OCI-LY3 (cell line): Measurements from ENCODE around the gene CGB2.

Experiments
- H2AFZ ChIP-seq: fragments of 200-600, 300-600 bp; shearing (Covaris generic); 2 replicates; pipeline ENCODE4 v1.6.0; 2014; ENCODE audit warnings: antibody characterized with exemption, low read depth, low read length
- H3K27ac ChIP-seq: fragments of 200-600, 300-600 bp; sonication (generic); 2 replicates; pipeline ENCODE4 v1.5.1; 2014; ENCODE audit warnings: mild to moderate bottlenecking, low read length, moderate library complexity, mixed read lengths
- H3K27me3 ChIP-seq: fragments of 200-600, 300-600 bp; sonication (generic); 2 replicates; pipeline ENCODE4 v1.6.1; 2014; ENCODE audit warnings: low read depth, low read length, mixed read lengths
- H3K36me3 ChIP-seq: fragments of 200-600, 300-600 bp; sonication (generic); replicated peaks from 2 replicates; pipeline ENCODE3; 2014; ENCODE audit warnings: low read depth, low read length, mixed read lengths
- H3K4me1 ChIP-seq: fragments of 300-600, 200-600 bp; sonication (generic); 2 replicates; pipeline ENCODE4 v1.6.1; 2014; ENCODE audit warnings: low read length, mixed read lengths
- H3K4me2 ChIP-seq: fragments of 200-600, 300-600 bp; sonication (generic); 2 replicates; pipeline ENCODE4 v1.6.1; 2014; ENCODE audit warnings: low read length, mixed read lengths
- H3K4me3 ChIP-seq: fragments of 300-600, 200-600 bp; sonication (generic); 2 replicates; pipeline ENCODE4 v1.5.1; 2014; ENCODE audit warnings: antibody characterized with exemption, mild to moderate bottlenecking, low read length, moderate library complexity
- H3K79me2 ChIP-seq: fragments of 300-600, 200-600 bp; shearing (Covaris generic); 2 replicates; pipeline ENCODE4 v1.6.1; 2014; ENCODE audit warnings: mild to moderate bottlenecking, low read length, mixed read lengths
- H3K9ac ChIP-seq: fragments of 300-600, 200-600 bp; shearing (Covaris generic); 2 replicates; pipeline ENCODE4 v1.6.0; 2014; ENCODE audit warnings: mild to moderate bottlenecking, low read length, moderate library complexity
- H3K9me3 ChIP-seq: fragments of 200-600, 300-600 bp; shearing (Covaris generic); 2 replicates; pipeline ENCODE4 v1.6.1; 2014; ENCODE audit warnings: low read length, mixed read lengths; ENCODE audit not compliant: insufficient read depth
- H4K20me1 ChIP-seq: fragments of 200-600, 300-600 bp; sonication (generic); 2 replicates; pipeline ENCODE4 v1.6.1; 2016; ENCODE audit warnings: low read length, mixed read lengths; ENCODE audit not compliant: insufficient read depth
- CTCF ChIP-seq: fragments of 200-600, 300-600 bp; sonication (generic); IDR thresholded peaks from 2 replicates; pipeline ENCODE4 v1.5.1; 2014; ENCODE audit warnings: antibody characterized with exemption, low read length, low read depth
- EZH2phosphoT487 ChIP-seq: fragments of 200-600 bp; shearing (Covaris generic); IDR thresholded peaks from 2 replicates; pipeline ENCODE4 v1.6.1; 2018; ENCODE audit warnings: antibody characterized with exemption, mixed run types, low read depth

CGB2 gene

GRCh38 chr19:48993175-48994034 is 38.3 kb upstream of the CGB2 start, which contains the start of the genes GYS1 and RUVBL2:
TSS of gene GYS1 (minus strand) at chr19:48993309. CDS start at chr19:48993112, 197 bp downstream.
TSS of gene RUVBL2 (plus strand) at chr19:48993887. CDS start at chr19:48993912, 25 bp downstream.
- Histone ChIP-seq H3K36me3 (peaks cover 7% of the 10 kb centered on the region), H3K9ac (peak within 1 kb of the TSS; percentile 84), H3K9me3 (no peaks in the 10 kb centered on the region), H3K79me2 (peaks cover 66% of the 10 kb centered on the region), H4K20me1 (peaks cover 11% of the 10 kb centered on the region), H3K4me1 (peaks cover 16% of the 10 kb centered on the region), H3K27ac (peak within 1 kb of the TSS; percentile 79), H2AFZ (0 out of 2 replicates have a peak within 1 kb of the TSS, but pooled peaks have one; percentile 29), H3K4me2 (peak within 1 kb of the TSS; percentile 93), H3K27me3 (no peaks in the 10 kb centered on the region), H3K4me3 (peak within 1 kb of the TSS; percentile 85)
- no peak for TF ChIP-seq EZH2phosphoT487
- TF ChIP-seq CTCF, result peak; percentile 74

- Histone ChIP-seq H3K9me3 (no peaks in the 10 kb centered on the region), H3K9ac (peak overlapping the region; percentile 83), H3K79me2 (peaks cover 66% of the 10 kb centered on the region), H3K4me1 (peaks cover 16% of the 10 kb centered on the region), H3K27ac (peak overlapping the region; percentile 79), H2AFZ (no peak overlapping the region), H3K36me3 (peaks cover 7% of the 10 kb centered on the region), H4K20me1 (peaks cover 11% of the 10 kb centered on the region), H3K27me3 (no peaks in the 10 kb centered on the region), H3K4me3 (peak overlapping the region; percentile 85), H3K4me2 (peak overlapping the region; percentile 80)
- TF ChIP-seq CTCF, result no peak
- no peak for TF ChIP-seq EZH2phosphoT487
These were observed 37.7 kb upstream of the CGB2 start for GRCh38 chr19:48994035-48994386.

- Histone ChIP-seq H3K27ac (no peak overlapping the region), H4K20me1 (peaks cover 5% of the 10 kb centered on the region; the same call in 1 of the 2 replicates), H2AFZ (no peak overlapping the region), H3K36me3 (peaks cover 15% of the 10 kb centered on the region), H3K4me1 (peaks cover 9% of the 10 kb centered on the region), H3K9me3 (no peaks in the 10 kb centered on the region), H3K4me3 (no peak overlapping the region), H3K79me2 (peaks cover 52% of the 10 kb centered on the region), H3K4me2 (no peak overlapping the region), H3K27me3 (no peaks in the 10 kb centered on the region), H3K9ac (no peak overlapping the region)
- TF ChIP-seq EZH2phosphoT487 (no peak), CTCF (peak; percentile 54)
These were observed 33.7 kb upstream of the CGB2 start for GRCh38 chr19:48997972-48998371.
